HepG2 (cell line): Measurements from ENCODE around the gene GPS1. TPM values are rescaled to one million over a fixed set of nuclear protein-coding genes. Genes with fewer than 3 reads are reported as not detected.

Experiments
- ARNT2 ChIP-seq: sonication (generic); formaldehyde crosslinking; IDR thresholded peaks from 2 replicates; pipeline ENCODE4 v1.8.0; 2022; ENCODE audit warnings: mild to moderate bottlenecking, low read depth, missing genetic modification reagents, moderate library complexity
- ATF6 ChIP-seq: sonication (generic); formaldehyde crosslinking; conservative IDR thresholded peaks from 2 replicates; pipeline ENCODE4 v1.4.0; 2020; ENCODE audit warnings: missing genetic modification reagents
- CBFB ChIP-seq: sonication (generic); formaldehyde crosslinking; IDR thresholded peaks from 2 replicates; pipeline ENCODE4 v1.4.0; 2020; ENCODE audit warnings: missing genetic modification reagents
- ERF ChIP-seq: IDR thresholded peaks from 2 replicates; pipeline ENCODE4 v1.6.1; 2018; ENCODE audit warnings: missing biosample characterization, missing genetic modification reagents
- FOXP4 ChIP-seq: sonication (generic); formaldehyde crosslinking; IDR thresholded peaks from 2 replicates; pipeline ENCODE4 v1.4.0; 2020; ENCODE audit warnings: missing genetic modification reagents
- GABPB1 ChIP-seq: IDR thresholded peaks from 2 replicates; pipeline ENCODE4 v1.6.1; 2016; ENCODE audit warnings: mild to moderate bottlenecking, missing genetic modification reagents, moderate library complexity, missing compliant biosample characterization
- HIVEP1 ChIP-seq: sonication (generic); formaldehyde crosslinking; IDR thresholded peaks from 2 replicates; pipeline ENCODE4 v1.4.0; 2020; ENCODE audit warnings: mild to moderate bottlenecking, missing genetic modification reagents
- HMG20A ChIP-seq: IDR thresholded peaks from 2 replicates; pipeline ENCODE4 v1.6.1; 2016; ENCODE audit warnings: borderline replicate concordance
- HOXD1 ChIP-seq: sonication (generic); formaldehyde crosslinking; IDR thresholded peaks from 2 replicates; pipeline ENCODE4 v1.5.0; 2020; ENCODE audit warnings: missing genetic modification reagents
- NKX3-1 ChIP-seq: sonication (generic); formaldehyde crosslinking; IDR thresholded peaks from 2 replicates; pipeline ENCODE4 v1.5.0; 2020; ENCODE audit warnings: missing genetic modification reagents
- PBX2 ChIP-seq: IDR thresholded peaks from 2 replicates; pipeline ENCODE4 v1.6.1; 2016; ENCODE audit warnings: control low read depth
- PREB ChIP-seq: sonication (generic); formaldehyde crosslinking; IDR thresholded peaks from 2 replicates; pipeline ENCODE4 v1.4.0; 2020; ENCODE audit warnings: missing genetic modification reagents
- SETDB1 ChIP-seq: sonication (generic); formaldehyde crosslinking; IDR thresholded peaks from 2 replicates; pipeline ENCODE4 v1.5.1; 2020; ENCODE audit warnings: missing genetic modification reagents, mild to moderate bottlenecking, borderline replicate concordance
- SPEN ChIP-seq: sonication (generic); formaldehyde crosslinking; IDR thresholded peaks from 2 replicates; pipeline ENCODE4 v1.5.1; 2020; ENCODE audit warnings: low read depth, mild to moderate bottlenecking, missing genetic modification reagents
- TBP ChIP-seq: sonication (generic); formaldehyde crosslinking; IDR thresholded peaks from 2 replicates; pipeline ENCODE4 v1.5.0; 2020; ENCODE audit warnings: missing genetic modification reagents
- TBX2 ChIP-seq: sonication (generic); formaldehyde crosslinking; IDR thresholded peaks from 2 replicates; pipeline ENCODE4 v1.5.0; 2020; ENCODE audit warnings: missing genetic modification reagents, mild to moderate bottlenecking, borderline replicate concordance
- TOPORS ChIP-seq: sonication (generic); formaldehyde crosslinking; IDR thresholded peaks from 2 replicates; pipeline ENCODE4 v1.8.0; 2023; ENCODE audit warnings: mild to moderate bottlenecking, missing genetic modification reagents
- ZBTB46 ChIP-seq: sonication (generic); formaldehyde crosslinking; IDR thresholded peaks from 2 replicates; pipeline ENCODE4 v1.4.0; 2020; ENCODE audit warnings: mild to moderate bottlenecking, missing genetic modification reagents, borderline replicate concordance
- ZFP41 ChIP-seq: sonication (generic); formaldehyde crosslinking; IDR thresholded peaks from 2 replicates; pipeline ENCODE4 v1.4.0; 2020; ENCODE audit warnings: mild to moderate bottlenecking, missing genetic modification reagents, borderline replicate concordance
- ZNF232 ChIP-seq: sonication (generic); formaldehyde crosslinking; IDR thresholded peaks from 2 replicates; pipeline ENCODE4 v1.4.0; 2020; ENCODE audit warnings: missing genetic modification reagents, borderline replicate concordance
- ZNF496 ChIP-seq: sonication (generic); formaldehyde crosslinking; IDR thresholded peaks from 2 replicates; pipeline ENCODE4 v1.8.1; 2023; ENCODE audit warnings: mild to moderate bottlenecking, moderate library complexity, missing genetic modification reagents; ENCODE audit not compliant: insufficient replicate concordance
- ZNF75D ChIP-seq: sonication (generic); formaldehyde crosslinking; IDR thresholded peaks from 2 replicates; pipeline ENCODE4 v1.8.1; 2023; ENCODE audit warnings: missing genetic modification reagents, mild to moderate bottlenecking, borderline replicate concordance
- ZNF773 ChIP-seq: sonication (generic); formaldehyde crosslinking; IDR thresholded peaks from 2 replicates; pipeline ENCODE4 v1.4.0; 2020; ENCODE audit warnings: missing genetic modification reagents, borderline replicate concordance
- polyA plus RNA-seq, 8 experiments: library from polyadenylated mRNA; depleted of rRNA in 3 of 8; stranded (reverse) in 7 of 8; unstranded in 1 of 8; fragments of >200 nt; fragmentation: Illumina TruSeq in 4 of 8; extraction: Trizol in 4 of 8; gene quantifications; 2 replicates each; pipeline versions ENCODE4 v1.2.1 to v1.2.3, GENCODE V29; 2011 to 2016; ENCODE audit warnings: low read depth in 4 of 8, missing spikeins in 1 of 8, mixed read lengths in 1 of 8; ENCODE audit not compliant: insufficient read depth in 1 of 8
- total RNA-seq, 5 experiments: library from RNA; depleted of rRNA; stranded (reverse); fragments of >200 nt; fragmentation: Illumina TruSeq; extraction: Trizol; gene quantifications; 2 replicates each; pipeline ENCODE4 v1.2.3, GENCODE V29; 2016; ENCODE audit warnings: low read depth in 1 of 5

GPS1 gene
- total and polyA plus RNA-seq, 2 of the 13 experiments (the other 11 are each of a cell fraction or from before 2014, with no cell fraction given), result 124 to 128 TPM

- TF ChIP-seq ZNF75D (no peak), ZNF773 (CRISPR knock-in tag) (0 out of 2 replicates have a peak, but pooled peaks have one; percentile 49), ZBTB46 (CRISPR knock-in tag) (no peak), ZFP41 (no peak), ZNF496 (no peak), HOXD1 (CRISPR knock-in tag) (no peak), TBX2 (CRISPR knock-in tag) (no peak), ERF (CRISPR knock-in tag) (no peak), TBP (CRISPR knock-in tag) (no peak), CBFB (no peak), SETDB1 (no peak), HIVEP1 (no peak), FOXP4 (CRISPR knock-in tag) (no peak), GABPB1 (no peak), PREB (CRISPR knock-in tag) (no peak), TOPORS (CRISPR knock-in tag) (peak; percentile 67; the same call in 1 of the 2 replicates), PBX2 (CRISPR knock-in tag) (no peak), SPEN (no peak), HMG20A (no peak), ZNF232 (no peak), ARNT2 (CRISPR knock-in tag) (no peak), ATF6 (CRISPR knock-in tag) (no peak), NKX3-1 (CRISPR knock-in tag) (no peak)
Measured at GRCh38 chr17:82076018-82076784, 24.5 kb downstream of the GPS1 start (continued).
